HUES64 (cell line): ENCODE data around the gene RPL10A.

ENCODE experiments used
- H3K27ac ChIP-seq: 2 replicates; pipeline ENCODE4 v1.7.0; 2013; ENCODE audit warnings: low read depth, low read length, inconsistent platforms
- H3K27me3 ChIP-seq: 2 replicates; pipeline ENCODE4 v1.6.1; 2013; ENCODE audit warnings: mild to moderate bottlenecking, low read length; ENCODE audit not compliant: insufficient read depth
- H3K36me3 ChIP-seq: 2 replicates; pipeline ENCODE4 v1.6.1; 2013; ENCODE audit warnings: mild to moderate bottlenecking, low read length; ENCODE audit not compliant: insufficient read depth
- H3K4me1 ChIP-seq: 2 replicates; pipeline ENCODE4 v1.6.1; 2013; ENCODE audit warnings: mild to moderate bottlenecking, low read length, moderate library complexity; ENCODE audit not compliant: insufficient read depth
- H3K4me3 ChIP-seq: 2 replicates; pipeline ENCODE4 v1.5.1; 2013; ENCODE audit warnings: mild to moderate bottlenecking, low read length, moderate library complexity
- H3K9ac ChIP-seq: 2 replicates; pipeline ENCODE4 v1.6.1; 2013; ENCODE audit warnings: mild to moderate bottlenecking, low read depth, low read length
- H3K9me3 ChIP-seq: 2 replicates; pipeline ENCODE4 v1.6.1; 2013; ENCODE audit warnings: low read depth, low read length; ENCODE audit not compliant: insufficient read depth
- WGBS: fragments of 150-250, 120-280 bp; methylation state at CpG from one replicate; pipeline ENCODE4 v1.1.7; 2013; ENCODE audit warnings: missing lambda C conversion rate; 5-methylcytosine and 5-hydroxymethylcytosine counted together

RPL10A gene

GRCh38 chr6:35486005-35486925, 18.1 kb downstream of the RPL10A start:
- H3K4me3 ChIP-seq, result peak overlapping the region; percentile 37
- H3K27me3 ChIP-seq, result no peaks in the 10 kb centered on the region
- WGBS, result 81% methylated on average over 61 of the region's 61 CpGs
- no peaks in the 10 kb centered on the region for H3K9me3 ChIP-seq
- peak overlapping the region; percentile 82 for H3K9ac ChIP-seq
- H3K36me3 ChIP-seq, result peaks cover 17% of the 10 kb centered on the region
- H3K27ac ChIP-seq, result peak overlapping the region; percentile 94
- peaks cover 51% of the 10 kb centered on the region for H3K4me1 ChIP-seq

DNA sequence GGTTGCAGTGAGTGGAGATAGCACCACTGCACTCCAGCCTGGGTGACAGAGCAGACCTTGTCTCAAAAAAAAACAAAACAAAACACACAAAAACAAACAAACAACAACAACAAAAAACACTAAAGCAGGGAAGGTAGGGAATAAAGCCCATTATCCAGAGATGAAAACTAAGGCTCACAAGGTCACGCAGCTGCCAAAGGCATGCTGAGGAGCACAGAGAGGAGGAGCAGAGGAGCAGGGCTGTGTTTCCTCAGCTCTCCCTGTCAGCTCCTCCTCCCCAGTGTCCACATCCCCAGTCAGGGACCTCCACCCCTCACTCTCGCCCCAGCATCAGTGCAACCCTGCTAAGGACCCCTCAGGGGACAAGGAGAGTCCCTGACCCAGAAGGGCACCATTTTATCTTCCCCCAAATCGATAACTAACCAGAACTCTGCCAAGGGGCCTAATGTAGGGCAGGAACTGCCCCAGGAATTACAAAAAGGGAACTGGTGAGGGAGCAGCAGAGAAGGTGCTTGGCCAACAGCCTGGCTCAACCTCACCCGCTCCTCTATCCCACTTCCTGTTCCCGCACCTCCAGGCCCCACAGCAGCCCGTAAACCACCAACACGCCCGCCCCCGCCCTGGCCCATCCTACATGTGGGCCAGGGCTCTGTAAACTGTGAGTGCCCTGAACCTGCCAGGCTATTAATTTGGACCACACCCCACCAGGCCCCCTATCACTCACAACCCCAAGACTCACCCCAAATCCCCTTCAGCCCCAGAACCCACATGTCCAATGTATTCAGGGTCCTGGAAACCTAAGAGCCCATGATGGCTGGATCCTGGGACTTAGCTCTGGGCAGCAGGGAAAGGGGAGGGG, 19.7 kb downstream of the RPL10A start:
- peaks cover 9% of the 10 kb centered on the region for H3K36me3 ChIP-seq
- WGBS, result 73% methylated on average over 9 of the region's 9 CpGs
- H3K9ac ChIP-seq, result 0 out of 2 replicates have a peak overlapping the region, but pooled peaks have one; percentile 11
- H3K9me3 ChIP-seq, result no peaks in the 10 kb centered on the region
- H3K4me1 ChIP-seq, result peaks cover 68% of the 10 kb centered on the region
- H3K27me3 ChIP-seq, result no peaks in the 10 kb centered on the region
- peak overlapping the region; percentile 56 for H3K27ac ChIP-seq
- no peak overlapping the region for H3K4me3 ChIP-seq

DNA sequence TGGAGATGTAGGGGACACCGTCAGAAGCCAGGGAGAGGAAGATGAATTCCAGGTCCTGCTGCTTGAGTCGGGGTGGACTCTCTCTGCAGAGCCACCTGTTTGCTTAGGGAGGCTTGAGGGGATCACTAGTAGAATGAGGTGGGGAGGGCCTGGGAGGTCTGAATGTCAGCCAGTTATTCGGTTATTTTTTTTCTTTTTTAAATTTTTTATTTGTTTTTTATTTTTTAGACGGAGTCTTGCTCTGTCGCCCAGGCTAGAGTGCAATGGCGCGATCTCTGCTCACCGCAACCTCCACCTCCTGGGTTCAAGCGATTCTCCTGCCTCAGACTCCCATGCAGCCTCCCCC, 20.3 kb downstream of the RPL10A start:
- peaks cover 5% of the 10 kb centered on the region for H3K36me3 ChIP-seq

GRCh38 chr6:35489066-35489465, 20.9 kb downstream of the RPL10A start:
- Histone ChIP-seq H3K27ac (peak overlapping the region; percentile 52; the same call in 1 of the 2 replicates), H3K9me3 (no peaks in the 10 kb centered on the region), H3K9ac (no peak overlapping the region), H3K4me3 (no peak overlapping the region), H3K27me3 (no peaks in the 10 kb centered on the region), H3K36me3 (peaks cover 1% of the 10 kb centered on the region), H3K4me1 (peaks cover 77% of the 10 kb centered on the region)
- 93% methylated on average over 1 of the region's 1 CpG for WGBS

More for the DNA sequence above, 20.3 kb downstream of the RPL10A start:
- no peak overlapping the region for H3K9ac ChIP-seq
- no peak overlapping the region for H3K4me3 ChIP-seq
- 83% methylated on average over 9 of the region's 9 CpGs for WGBS
- H3K9me3 ChIP-seq, result no peaks in the 10 kb centered on the region
- H3K27ac ChIP-seq, result peak overlapping the region; percentile 56; the same call in 1 of the 2 replicates
- peaks cover 71% of the 10 kb centered on the region for H3K4me1 ChIP-seq
- no peaks in the 10 kb centered on the region for H3K27me3 ChIP-seq

- no peaks in the 10 kb centered on the region for H3K27me3 ChIP-seq
- no peaks in the 10 kb centered on the region for H3K36me3 ChIP-seq
- H3K4me3 ChIP-seq, result peak overlapping the region; percentile 55
- no peaks in the 10 kb centered on the region for H3K9me3 ChIP-seq
- peaks cover 79% of the 10 kb centered on the region for H3K4me1 ChIP-seq
- H3K9ac ChIP-seq, result peak overlapping the region; percentile 71
- H3K27ac ChIP-seq, result peak overlapping the region; percentile 91
- whole genome bisulfite sequencing, result 5% methylated on average over 28 of the region's 28 CpGs
Measured at GRCh38 chr6:35489995-35490791, 22.0 kb downstream of the RPL10A start.

- H3K27ac ChIP-seq, result peak overlapping the region; percentile 91
- 33% methylated on average over 8 of the region's 8 CpGs for WGBS
- H3K9ac ChIP-seq, result peak overlapping the region; percentile 71
- H3K9me3 ChIP-seq, result no peaks in the 10 kb centered on the region
- peaks cover 74% of the 10 kb centered on the region for H3K4me1 ChIP-seq
- peak overlapping the region; percentile 55 for H3K4me3 ChIP-seq
- H3K36me3 ChIP-seq, result no peaks in the 10 kb centered on the region
- H3K27me3 ChIP-seq, result no peaks in the 10 kb centered on the region
Measured at GRCh38 chr6:35490821-35491557, 22.8 kb downstream of the RPL10A start.

GRCh38 chr6:35491558-35492257, 23.5 kb downstream of the RPL10A start:
- H3K36me3 ChIP-seq, result no peaks in the 10 kb centered on the region
- 43% methylated on average over 4 of the region's 5 CpGs for WGBS
- peak overlapping the region; percentile 45 for H3K27ac ChIP-seq
- peak overlapping the region; percentile 12; the same call in 1 of the 2 replicates for H3K4me3 ChIP-seq
- H3K27me3 ChIP-seq, result no peaks in the 10 kb centered on the region
- no peaks in the 10 kb centered on the region for H3K9me3 ChIP-seq
- H3K9ac ChIP-seq, result 0 out of 2 replicates have a peak overlapping the region, but pooled peaks have one; percentile 24
- peaks cover 68% of the 10 kb centered on the region for H3K4me1 ChIP-seq

- peak overlapping the region; percentile 45 for H3K27ac ChIP-seq
- no peaks in the 10 kb centered on the region for H3K9me3 ChIP-seq
- H3K9ac ChIP-seq, result no peak overlapping the region
- no peaks in the 10 kb centered on the region for H3K27me3 ChIP-seq
- H3K36me3 ChIP-seq, result no peaks in the 10 kb centered on the region
- H3K4me1 ChIP-seq, result peaks cover 63% of the 10 kb centered on the region
- 17% methylated on average over 5 of the region's 7 CpGs for WGBS
- H3K4me3 ChIP-seq, result 0 out of 2 replicates have a peak overlapping the region, but pooled peaks have one; percentile 12
Measured at GRCh38 chr6:35492258-35492973, 24.2 kb downstream of the RPL10A start.

GRCh38 chr6:35492974-35493284, 24.7 kb downstream of the RPL10A start:
- 78% methylated on average over 6 of the region's 7 CpGs for whole genome bisulfite sequencing
- H3K4me1 ChIP-seq, result peaks cover 58% of the 10 kb centered on the region
- H3K9me3 ChIP-seq, result no peaks in the 10 kb centered on the region
- no peaks in the 10 kb centered on the region for H3K36me3 ChIP-seq
- H3K27me3 ChIP-seq, result no peaks in the 10 kb centered on the region
- H3K9ac ChIP-seq, result no peak overlapping the region
- no peak overlapping the region; the same call in 1 of the 2 replicates for H3K27ac ChIP-seq
- H3K4me3 ChIP-seq, result no peak overlapping the region
